ENCODE measurements around the gene KLHL18.

DNA sequence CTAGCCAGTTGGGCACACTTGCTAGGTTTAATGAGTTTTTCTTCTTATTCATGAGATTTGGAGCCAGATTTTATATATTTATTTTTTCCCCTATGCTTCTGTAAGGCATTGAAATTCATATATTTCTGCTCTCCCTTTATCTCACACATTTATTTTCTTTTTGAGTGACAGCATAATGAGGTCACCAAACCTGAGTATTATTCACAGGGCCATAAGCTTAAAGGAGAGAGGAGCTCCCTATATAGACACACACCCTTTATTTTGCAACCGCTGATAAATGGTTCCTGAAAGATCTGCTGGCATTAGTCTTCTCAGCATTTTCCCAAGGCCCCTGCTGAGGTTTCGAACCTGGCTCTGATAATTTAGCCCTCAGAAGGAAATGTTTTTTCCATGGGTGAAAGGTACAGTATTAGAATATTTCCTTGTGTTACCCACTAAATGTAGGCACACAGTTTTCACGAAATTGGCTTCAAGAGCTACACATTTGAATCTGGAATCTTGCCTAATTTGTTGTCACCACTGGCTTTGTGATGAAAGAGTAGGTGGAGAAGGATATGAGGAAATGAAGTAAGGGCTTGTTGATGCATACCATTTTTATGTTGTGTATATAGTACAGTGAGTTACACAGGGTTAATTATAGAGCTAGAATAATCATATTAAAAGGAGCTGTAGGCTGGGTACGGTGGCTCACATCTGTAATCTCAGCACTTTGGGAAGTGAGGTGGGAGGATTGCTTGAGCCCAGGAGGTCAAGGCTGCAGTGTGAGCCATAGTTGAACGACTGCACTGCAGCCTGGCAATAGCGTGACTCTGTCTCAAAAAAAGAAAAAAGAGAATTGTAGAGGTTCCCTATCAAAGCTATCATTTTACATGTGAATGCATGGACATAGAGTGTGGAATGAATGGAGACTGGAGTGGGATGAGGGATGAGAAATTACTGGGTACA is 6.5 kb downstream of the KLHL18 start:
- no peak for TF ChIP-seq BHLHE40 (IDR thresholded peaks at IDR 0.05; ENCODE audit: borderline replicate concordance)
- TF ChIP-seq FOXK2 (IDR thresholded peaks at IDR 0.05): no peak
